Panc1 (cell line): ENCODE measurements around the gene CSE1L. TPM values are rescaled to one million over a fixed set of nuclear protein-coding genes. Genes with fewer than 3 reads are reported as not detected.

ENCODE experiments used
- ATAC-seq: fragments of 200-7000 bp; cut with Tn5 transposase; 2 replicates; pipeline ENCODE4 v1.9.1; 2020; ENCODE audit warnings: mild to moderate bottlenecking, moderate library complexity
- BruUV-seq: library from RNA; stranded (reverse); fragments of 400-500 nt; replicated peaks from 2 replicates; lab custom pipeline; 2021; lab: Mats Ljungman, UMichigan
- CTCF ChIA-PET: fragments of 300-600 bp; sonication (Branson Sonifier 250); formaldehyde crosslinking; loops from one replicate; lab custom pipeline; 2022; ENCODE audit warnings: antibody characterized with exemption; lab: Charles Lee
- POLR2A ChIA-PET: fragments of 300-600 bp; sonication (Branson Sonifier 250); formaldehyde crosslinking; loops from one replicate; lab custom pipeline; 2022; ENCODE audit warnings: antibody characterized with exemption; lab: Charles Lee
- DNase-seq: peaks from one replicate; pipeline ENCODE4 v3.0.0-alpha.2; 2010; ENCODE audit warnings: low read depth, low spot score
- H3K27ac ChIP-seq: 2 replicates; pipeline ENCODE4 v1.5.1; 2011; ENCODE audit warnings: mild to moderate bottlenecking, low read length, inconsistent platforms
- H3K27me3 ChIP-seq: fragments of 200-500 bp; sonication (Bioruptor generic); 2 replicates; pipeline ENCODE4 v1.6.0; 2014; ENCODE audit warnings: low read length, inconsistent platforms; ENCODE audit not compliant: control insufficient read depth, insufficient read depth
- H3K36me3 ChIP-seq: fragments of 200-500 bp; sonication (Bioruptor generic); 2 replicates; pipeline ENCODE4 v1.5.1; 2014; ENCODE audit warnings: inconsistent platforms, mild to moderate bottlenecking, low read length, moderate library complexity; ENCODE audit not compliant: control insufficient read depth, insufficient read depth
- H3K4me1 ChIP-seq: 2 replicates; pipeline ENCODE4 v1.5.1; 2011; ENCODE audit warnings: inconsistent platforms, mild to moderate bottlenecking, low read length, moderate library complexity; ENCODE audit not compliant: control insufficient read depth, insufficient read depth
- H3K4me3 ChIP-seq, 2 experiments: 2 replicates each; pipeline ENCODE4 v1.5.1; 2011 to 2012; ENCODE audit warnings: low read depth in 2 of 2, low read length in 2 of 2, mild to moderate bottlenecking in 2 of 2, inconsistent platforms in 1 of 2, moderate library complexity in 1 of 2
- H3K9me3 ChIP-seq: fragments of 200-500 bp; sonication (Bioruptor generic); 2 replicates; pipeline ENCODE4 v1.5.1; 2014; ENCODE audit warnings: low read depth, mild to moderate bottlenecking, inconsistent platforms, low read length, moderate library complexity; ENCODE audit not compliant: control insufficient read depth, insufficient read depth
- POLR2AphosphoS5 ChIP-seq: IDR thresholded peaks from 2 replicates; pipeline ENCODE4 v1.6.1; 2012; ENCODE audit warnings: mild to moderate bottlenecking, low read depth, low read length, moderate library complexity
- SIN3A ChIP-seq: IDR thresholded peaks from 2 replicates; pipeline ENCODE4 v1.6.1; 2012; ENCODE audit warnings: low read depth, mild to moderate bottlenecking, low read length, moderate library complexity, borderline replicate concordance; ENCODE audit not compliant: insufficient read depth
- TCF7L2 ChIP-seq: IDR thresholded peaks from 2 replicates; pipeline ENCODE4 v1.6.1; 2011; ENCODE audit warnings: mild to moderate bottlenecking, low read depth, low read length, inconsistent platforms
- in situ Hi-C: cut with HindIII; loops from 2 replicates; pipeline ENCODE4 v1.10.0; 2016; ENCODE audit warnings: low sequenced_read_pairs, low pct_unique_long_range_greater_than_20kb
- intact Hi-C: fragments of 100-400 bp; cut with micrococcal nuclease; formaldehyde crosslinking; loops from one replicate; pipeline ENCODE4 v1.10.0; 2022; ENCODE audit not compliant: unreplicated experiment
- total RNA-seq: library from RNA; stranded (reverse); gene quantifications from one replicate; pipeline ENCODE4 v1.2.1, GENCODE V29; 2021; ENCODE audit not compliant: unreplicated experiment
- TF ChIP-seq, protein P1 (sequence below): fragments of 450-650 bp; IDR thresholded peaks from 2 replicates; pipeline ENCODE4 v1.5.1; 2017; ENCODE audit warnings: mild to moderate bottlenecking
- TF ChIP-seq, protein P2 (sequence below), 2 experiments: IDR thresholded peaks; 2 replicates each; pipeline ENCODE4 v1.6.1; 2011 to 2012; ENCODE audit warnings: low read depth in 2 of 2, control low read depth in 1 of 2, low read length in 1 of 2, mild to moderate bottlenecking in 1 of 2, moderate library complexity in 1 of 2; ENCODE audit not compliant: insufficient read depth in 1 of 2

Gene CSE1L
- total RNA-seq, 1 experiment from 2014 or later = 133 TPM

- no peaks in the 10 kb centered on the region for H3K4me1 ChIP-seq
- CTCF ChIA-PET = no interaction called here
- H3K27ac ChIP-seq = no peak overlapping the region
- no peak for ATAC-seq
- POLR2A ChIA-PET = interaction anchor here (0.6 kb wide), 1 partner anchor 20 kb away, joined by 3 read pairs; no protein-coding TSS in a partner anchor
- H3K36me3 ChIP-seq = peaks cover 8% of the 10 kb centered on the region
- H3K27me3 ChIP-seq = no peaks in the 10 kb centered on the region
- intact Hi-C loops = no loop called here
- in situ Hi-C loops = no loop called here
- no peak overlapping the region for H3K4me3 ChIP-seq
- no peaks in the 10 kb centered on the region for H3K9me3 ChIP-seq
- TF ChIP-seq SIN3A (no peak), TCF7L2 (no peak), POLR2AphosphoS5 (no peak)
- TF ChIP-seq, protein P1, sequence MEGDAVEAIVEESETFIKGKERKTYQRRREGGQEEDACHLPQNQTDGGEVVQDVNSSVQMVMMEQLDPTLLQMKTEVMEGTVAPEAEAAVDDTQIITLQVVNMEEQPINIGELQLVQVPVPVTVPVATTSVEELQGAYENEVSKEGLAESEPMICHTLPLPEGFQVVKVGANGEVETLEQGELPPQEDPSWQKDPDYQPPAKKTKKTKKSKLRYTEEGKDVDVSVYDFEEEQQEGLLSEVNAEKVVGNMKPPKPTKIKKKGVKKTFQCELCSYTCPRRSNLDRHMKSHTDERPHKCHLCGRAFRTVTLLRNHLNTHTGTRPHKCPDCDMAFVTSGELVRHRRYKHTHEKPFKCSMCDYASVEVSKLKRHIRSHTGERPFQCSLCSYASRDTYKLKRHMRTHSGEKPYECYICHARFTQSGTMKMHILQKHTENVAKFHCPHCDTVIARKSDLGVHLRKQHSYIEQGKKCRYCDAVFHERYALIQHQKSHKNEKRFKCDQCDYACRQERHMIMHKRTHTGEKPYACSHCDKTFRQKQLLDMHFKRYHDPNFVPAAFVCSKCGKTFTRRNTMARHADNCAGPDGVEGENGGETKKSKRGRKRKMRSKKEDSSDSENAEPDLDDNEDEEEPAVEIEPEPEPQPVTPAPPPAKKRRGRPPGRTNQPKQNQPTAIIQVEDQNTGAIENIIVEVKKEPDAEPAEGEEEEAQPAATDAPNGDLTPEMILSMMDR = no peak
- TF ChIP-seq, protein P2, sequence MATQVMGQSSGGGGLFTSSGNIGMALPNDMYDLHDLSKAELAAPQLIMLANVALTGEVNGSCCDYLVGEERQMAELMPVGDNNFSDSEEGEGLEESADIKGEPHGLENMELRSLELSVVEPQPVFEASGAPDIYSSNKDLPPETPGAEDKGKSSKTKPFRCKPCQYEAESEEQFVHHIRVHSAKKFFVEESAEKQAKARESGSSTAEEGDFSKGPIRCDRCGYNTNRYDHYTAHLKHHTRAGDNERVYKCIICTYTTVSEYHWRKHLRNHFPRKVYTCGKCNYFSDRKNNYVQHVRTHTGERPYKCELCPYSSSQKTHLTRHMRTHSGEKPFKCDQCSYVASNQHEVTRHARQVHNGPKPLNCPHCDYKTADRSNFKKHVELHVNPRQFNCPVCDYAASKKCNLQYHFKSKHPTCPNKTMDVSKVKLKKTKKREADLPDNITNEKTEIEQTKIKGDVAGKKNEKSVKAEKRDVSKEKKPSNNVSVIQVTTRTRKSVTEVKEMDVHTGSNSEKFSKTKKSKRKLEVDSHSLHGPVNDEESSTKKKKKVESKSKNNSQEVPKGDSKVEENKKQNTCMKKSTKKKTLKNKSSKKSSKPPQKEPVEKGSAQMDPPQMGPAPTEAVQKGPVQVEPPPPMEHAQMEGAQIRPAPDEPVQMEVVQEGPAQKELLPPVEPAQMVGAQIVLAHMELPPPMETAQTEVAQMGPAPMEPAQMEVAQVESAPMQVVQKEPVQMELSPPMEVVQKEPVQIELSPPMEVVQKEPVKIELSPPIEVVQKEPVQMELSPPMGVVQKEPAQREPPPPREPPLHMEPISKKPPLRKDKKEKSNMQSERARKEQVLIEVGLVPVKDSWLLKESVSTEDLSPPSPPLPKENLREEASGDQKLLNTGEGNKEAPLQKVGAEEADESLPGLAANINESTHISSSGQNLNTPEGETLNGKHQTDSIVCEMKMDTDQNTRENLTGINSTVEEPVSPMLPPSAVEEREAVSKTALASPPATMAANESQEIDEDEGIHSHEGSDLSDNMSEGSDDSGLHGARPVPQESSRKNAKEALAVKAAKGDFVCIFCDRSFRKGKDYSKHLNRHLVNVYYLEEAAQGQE (IDR thresholded peaks at IDR 0.05; ENCODE audit: insufficient read depth in 1 of 2, low read depth in 2 of 2, low read length in 1 of 2) = no peak
- DNase-seq = no peak
- BruUV-seq = no TSS peak
Measured at GRCh38 chr20:49032455-49032854, 13.7 kb upstream of the CSE1L start.

GRCh38 chr20:49034070-49034732 is 11.9 kb upstream of the CSE1L start:
- no peak for DNase-seq
- Histone ChIP-seq H3K9me3 (no peaks in the 10 kb centered on the region), H3K27ac (no peak overlapping the region), H3K4me3 (no peak overlapping the region), H3K4me1 (no peaks in the 10 kb centered on the region), H3K27me3 (no peaks in the 10 kb centered on the region), H3K36me3 (peaks cover 4% of the 10 kb centered on the region)
- TF ChIP-seq POLR2AphosphoS5 (no peak), SIN3A (no peak), TCF7L2 (no peak)
- TF ChIP-seq, protein P2 (IDR thresholded peaks at IDR 0.05; ENCODE audit: insufficient read depth in 1 of 2, low read depth in 2 of 2, low read length in 1 of 2) = no peak
- TF ChIP-seq, protein P1 = no peak
- in situ Hi-C loops = no loop called here
- no peak for ATAC-seq
- ChIA-PET CTCF (no interaction called here), POLR2A (no interaction called here)
- no TSS peak for BruUV-seq
- intact Hi-C loops = no loop called here
